HG03520 (cell line): ENCODE results near the gene ADGRV1.
A peak's percentile ranks its signal among the peaks of the same experiment; 100 is the strongest.

Experiments used
- ATAC-seq: cut with Tn5 transposase; IDR thresholded peaks from one replicate; pipeline ENCODE4 v1.9.1; 2021; ENCODE audit warnings: mild to moderate bottlenecking, moderate library complexity; ENCODE audit not compliant: unreplicated experiment

Gene ADGRV1

DNA sequence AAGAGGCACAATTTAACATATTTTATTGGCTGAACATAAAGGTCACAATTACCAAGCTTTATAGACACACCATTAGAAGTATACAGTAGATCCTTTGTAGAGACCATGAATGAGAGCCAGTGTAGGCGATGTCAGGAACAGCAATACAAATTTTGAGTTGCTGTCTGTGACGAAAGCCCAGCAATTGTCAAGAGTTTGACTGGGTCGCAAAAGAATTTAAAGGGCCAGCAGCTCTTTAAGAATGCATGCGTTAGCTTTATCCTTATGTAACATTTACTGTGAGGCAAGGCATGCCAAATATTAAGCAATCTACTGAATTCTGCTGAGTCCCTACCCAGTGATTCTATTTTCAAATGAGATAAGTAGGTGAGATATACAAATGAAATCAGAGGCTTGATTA, 587.6 kb downstream of the ADGRV1 start:
- ATAC-seq = no peak

- ATAC-seq = no peak
These were observed 588.5 kb downstream of the ADGRV1 start for GRCh38 chr5:91146905-91147600.

GRCh38 chr5:91150234-91150633, 591.6 kb downstream of the ADGRV1 start:
- ATAC-seq = no peak

DNA sequence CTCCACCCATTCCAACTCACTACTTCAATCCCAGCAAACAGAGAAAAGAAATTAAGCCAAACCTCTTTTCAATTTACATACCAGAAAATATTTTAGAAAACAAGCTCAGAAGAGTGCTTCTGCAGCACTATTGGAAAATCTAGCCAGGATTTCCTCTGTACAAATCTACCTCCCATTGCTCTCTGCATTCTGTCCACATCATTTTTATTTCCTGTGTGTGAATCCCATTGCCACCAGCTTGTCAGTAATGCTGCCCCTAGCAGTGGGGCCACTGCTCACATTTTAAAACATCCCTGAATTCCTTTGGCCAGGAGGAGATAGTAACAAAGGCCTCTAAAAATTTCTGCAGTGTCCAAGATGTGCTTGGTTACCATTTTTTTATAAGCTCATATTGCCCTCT, 592.0 kb downstream of the ADGRV1 start:
- ATAC-seq = no peak

- ATAC-seq = no peak
These were observed 593.4 kb downstream of the ADGRV1 start for GRCh38 chr5:91151947-91152346.

DNA sequence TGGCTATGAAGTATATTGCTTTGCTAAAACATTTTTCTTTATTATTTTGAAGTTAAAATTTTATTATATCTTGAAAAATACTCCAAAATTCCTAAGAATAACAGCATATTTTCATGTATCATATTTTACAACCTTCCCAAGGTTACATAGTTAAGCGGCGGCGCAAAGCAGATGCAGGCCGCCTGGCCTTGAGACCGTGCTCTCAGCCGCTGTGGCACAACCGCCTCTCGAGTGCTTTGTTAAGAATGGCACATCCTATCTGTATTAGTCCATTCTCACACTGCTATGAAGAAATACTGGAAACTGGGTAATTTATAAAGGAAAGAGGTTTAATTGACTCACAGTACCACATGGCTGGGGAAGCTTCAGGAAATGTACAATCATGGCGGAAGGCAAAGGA, 595.7 kb downstream of the ADGRV1 start:
- ATAC-seq = no peak

DNA sequence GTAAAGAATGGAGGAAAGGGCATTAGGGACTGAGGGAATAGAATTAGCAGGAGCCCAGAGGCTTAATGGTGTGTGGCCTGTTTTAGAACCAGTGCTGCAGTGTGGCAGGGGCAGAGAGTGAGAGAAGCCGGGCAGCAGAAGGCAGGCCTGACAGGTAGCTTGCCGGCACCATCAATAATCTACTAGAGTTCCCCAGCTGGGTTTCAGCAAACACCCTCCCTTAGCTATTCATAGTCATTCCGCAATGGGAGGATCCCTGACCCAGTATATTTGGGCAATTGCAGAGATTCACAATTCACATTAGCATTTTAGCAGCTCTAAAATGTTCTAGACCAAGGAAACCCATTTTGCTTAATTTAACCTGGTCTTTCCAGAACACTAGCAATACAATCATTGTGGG, 596.7 kb downstream of the ADGRV1 start:
- no peak for ATAC-seq

DNA sequence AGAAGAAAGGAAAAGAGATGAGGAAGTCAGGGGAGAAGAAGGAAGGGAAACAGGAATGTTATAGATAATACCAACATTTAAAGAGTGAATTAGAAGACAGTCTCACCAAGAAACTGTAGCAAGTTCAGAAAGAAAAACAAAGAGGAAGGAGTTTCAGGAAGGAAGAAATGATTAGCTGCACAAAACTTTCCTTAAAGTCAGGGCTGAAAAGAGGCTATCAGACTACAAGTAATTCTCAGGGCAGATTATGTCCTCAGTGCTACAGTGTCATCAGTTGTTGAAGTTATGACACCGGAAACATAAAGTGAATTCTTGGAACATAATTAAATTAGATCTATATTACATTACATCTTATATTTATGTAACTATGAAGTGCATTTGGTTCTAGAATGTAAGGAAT, 597.6 kb downstream of the ADGRV1 start:
- no peak for ATAC-seq

DNA sequence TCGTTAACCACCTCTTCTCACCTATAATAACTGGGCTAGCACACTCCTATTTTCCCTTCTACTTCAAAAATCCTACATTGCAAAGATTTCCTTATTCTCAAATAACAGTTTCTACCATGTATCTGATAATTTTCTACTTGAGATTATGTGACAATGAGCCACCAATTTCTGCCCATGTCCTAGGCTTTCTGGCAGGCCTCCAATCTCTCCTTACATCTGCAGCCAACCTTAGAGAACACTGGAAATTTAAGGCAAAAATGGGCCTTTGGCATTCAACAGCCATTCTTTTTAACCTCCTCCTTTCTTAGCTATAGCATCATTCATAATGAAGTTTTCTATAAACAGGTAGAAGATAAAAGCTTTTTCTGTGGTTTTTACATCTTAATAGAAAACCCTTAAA, 599.4 kb downstream of the ADGRV1 start:
- no peak for ATAC-seq

DNA sequence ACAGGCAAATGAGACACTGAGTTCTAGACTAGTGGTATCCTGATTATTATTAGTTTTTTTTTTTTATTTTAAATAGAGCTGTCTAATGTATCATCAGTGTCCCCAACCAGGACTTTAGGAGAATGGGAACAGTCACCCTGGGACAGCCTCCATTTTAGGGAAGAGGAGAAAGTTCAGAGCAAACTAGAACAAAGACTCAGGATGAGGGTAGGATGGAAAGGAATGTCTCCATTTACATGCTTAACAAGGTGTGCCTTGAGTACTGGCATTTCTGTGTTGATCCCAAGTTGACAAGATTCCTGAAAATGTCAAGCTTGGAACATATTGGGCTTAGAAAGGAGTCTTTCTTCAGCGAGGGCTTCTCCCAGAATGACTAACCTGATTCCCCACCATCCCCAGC, 601.0 kb downstream of the ADGRV1 start:
- no peak for ATAC-seq

- ATAC-seq = no peak
These were observed 602.2 kb downstream of the ADGRV1 start for GRCh38 chr5:91160714-91161285.

DNA sequence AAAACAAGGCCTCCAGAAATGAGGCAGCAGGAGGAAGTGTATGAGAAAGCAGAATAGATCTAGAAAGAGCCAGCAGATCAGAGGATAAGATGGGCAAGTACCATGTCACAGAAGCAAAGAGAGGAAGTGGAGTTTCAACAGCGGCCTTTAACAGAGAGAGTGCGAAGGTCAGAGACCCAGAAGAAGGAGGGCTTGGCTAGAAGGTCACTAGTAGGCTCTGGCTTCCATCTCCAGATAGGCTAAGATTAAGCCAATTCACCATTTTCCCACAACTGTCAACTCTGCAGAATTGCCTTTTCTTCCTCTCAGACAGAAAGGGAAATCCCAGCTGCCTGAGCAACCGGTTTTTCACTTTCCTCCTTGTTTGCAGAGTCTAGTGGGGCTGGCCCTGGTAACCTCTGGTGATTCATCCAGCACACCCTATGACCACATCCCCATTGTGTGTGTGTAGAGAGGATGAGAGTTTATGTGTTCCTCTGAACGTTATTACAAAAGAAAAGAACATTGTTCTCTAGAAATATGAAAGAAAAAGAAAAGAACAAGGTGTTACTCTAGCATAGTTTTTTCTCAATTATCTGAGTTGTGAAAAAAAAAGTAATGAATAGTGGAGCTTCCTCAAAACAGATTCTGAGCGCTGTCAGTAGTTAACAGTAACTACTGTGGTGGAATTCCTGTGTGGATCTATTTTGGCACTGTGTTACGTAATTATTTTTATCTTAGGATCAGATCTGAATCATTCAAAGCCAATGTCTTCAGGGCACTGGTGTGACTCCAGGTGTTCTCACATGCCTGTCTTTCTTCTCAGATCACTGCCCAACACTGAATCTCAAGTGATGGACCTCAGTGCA, 604.2 kb downstream of the ADGRV1 start:
- ATAC-seq = peak; percentile 98

DNA sequence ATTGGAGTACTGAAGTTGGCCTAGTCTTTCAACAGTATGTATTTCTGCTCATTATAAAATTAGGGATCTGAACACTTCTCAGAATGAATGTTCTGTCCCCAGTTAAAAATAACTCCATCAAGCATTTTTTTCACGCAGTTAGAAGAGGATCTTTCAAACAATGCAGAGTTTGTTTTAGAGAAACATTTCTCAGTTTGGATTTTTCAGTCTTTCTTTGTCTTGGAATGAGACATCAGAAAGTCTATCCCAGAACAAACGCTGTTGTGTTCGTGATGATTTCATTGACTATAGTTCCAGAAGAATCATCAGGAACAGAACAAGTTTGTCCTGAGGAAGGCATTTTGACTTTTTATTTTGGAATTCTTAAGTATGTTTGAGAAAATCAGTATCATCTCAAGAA, 605.8 kb downstream of the ADGRV1 start:
- no peak for ATAC-seq

DNA sequence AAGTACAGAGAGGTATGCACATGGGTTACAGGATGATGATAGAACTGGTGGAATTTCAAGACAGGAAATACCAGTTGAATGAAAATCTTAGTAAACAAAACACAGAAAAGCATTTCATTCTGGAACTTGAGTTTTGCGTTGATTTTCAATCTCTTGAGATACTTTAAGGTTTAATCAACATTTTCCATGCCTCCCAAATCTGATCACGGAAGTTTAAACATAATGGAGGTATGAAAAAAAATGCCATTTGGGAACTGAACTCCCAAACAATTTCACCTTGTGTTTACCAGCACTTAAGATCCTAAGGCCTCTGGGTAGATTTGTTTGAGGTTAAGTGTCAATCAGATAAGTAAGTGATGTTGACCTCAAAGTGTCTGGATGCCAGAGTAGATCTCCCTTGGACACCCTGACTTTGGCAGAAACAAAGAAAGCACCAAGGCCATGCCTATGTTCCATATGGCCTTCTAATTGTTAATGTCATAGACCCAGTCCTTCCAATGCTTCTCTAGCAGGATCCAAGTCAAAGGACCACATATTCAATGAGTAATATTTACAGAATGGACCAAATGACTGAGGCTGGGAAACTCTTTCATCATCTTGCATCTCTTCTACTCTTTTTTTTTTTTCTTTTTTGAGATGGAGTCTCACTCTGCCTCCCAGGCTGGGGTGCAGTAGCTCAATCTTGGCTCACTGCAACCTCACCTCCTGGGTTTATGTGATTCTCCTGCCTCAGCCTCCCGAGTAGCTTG, 607.6 kb downstream of the ADGRV1 start:
- no peak for ATAC-seq

- no peak for ATAC-seq
These were observed 610.3 kb downstream of the ADGRV1 start for GRCh38 chr5:91168859-91169258.

DNA sequence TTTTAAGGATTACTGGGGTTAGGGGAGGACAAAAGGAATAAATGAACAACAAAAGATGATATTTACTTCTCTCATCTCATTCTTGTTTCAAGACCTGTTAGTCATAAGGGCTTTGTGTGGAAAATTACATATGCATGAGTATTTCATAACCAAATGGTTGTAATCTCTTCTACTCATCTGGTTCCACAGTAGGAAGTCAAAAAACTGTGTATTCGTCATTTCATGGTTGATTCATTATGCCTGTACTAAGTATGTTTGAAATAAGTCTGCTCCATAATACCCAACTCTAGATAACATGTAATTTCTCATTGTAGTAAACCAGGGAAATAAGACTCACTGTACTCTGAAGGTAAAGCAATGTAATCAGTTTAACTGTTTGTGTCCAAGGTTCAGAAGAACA, 611.7 kb downstream of the ADGRV1 start:
- no peak for ATAC-seq

DNA sequence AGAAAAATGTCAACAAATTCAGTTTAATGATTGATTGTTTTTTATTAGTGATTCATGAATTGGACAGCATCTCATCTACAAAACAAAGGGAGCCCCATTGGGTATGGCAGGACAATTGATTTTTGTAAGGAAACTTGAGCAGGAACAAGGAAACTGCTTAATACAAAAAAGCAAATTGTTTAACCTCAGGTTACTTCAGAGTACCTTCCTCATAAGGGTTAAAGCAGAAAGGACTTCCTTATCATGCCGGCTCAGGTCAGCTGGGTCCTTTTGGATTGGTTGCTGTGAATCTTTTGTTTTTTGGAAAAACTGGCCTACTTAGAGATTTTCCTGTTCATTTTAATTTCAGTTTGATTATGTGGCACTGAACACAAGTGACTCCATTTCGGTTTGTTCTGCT, 612.7 kb downstream of the ADGRV1 start:
- ATAC-seq = no peak

DNA sequence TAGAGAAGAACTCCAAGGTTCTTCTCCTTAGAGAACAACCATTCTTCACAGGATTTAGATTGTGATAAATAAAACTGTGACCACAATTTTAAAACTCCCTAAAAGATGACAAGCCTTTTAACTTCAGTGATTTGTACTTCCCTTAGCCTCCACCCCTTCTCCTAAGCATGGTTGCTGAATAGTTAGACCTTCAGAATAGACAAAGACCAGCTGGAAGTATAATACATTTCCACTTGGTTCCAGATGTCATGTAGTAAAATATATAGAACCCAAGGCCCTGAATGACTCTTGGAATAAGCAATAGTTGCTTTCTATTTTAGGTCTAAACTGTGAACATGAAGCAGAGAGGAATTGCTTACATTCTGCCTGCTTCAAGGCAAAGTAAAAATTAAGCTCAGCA, 615.8 kb downstream of the ADGRV1 start:
- ATAC-seq = no peak

- no peak for ATAC-seq
These were observed 617.1 kb downstream of the ADGRV1 start for GRCh38 chr5:91175708-91176107.

DNA sequence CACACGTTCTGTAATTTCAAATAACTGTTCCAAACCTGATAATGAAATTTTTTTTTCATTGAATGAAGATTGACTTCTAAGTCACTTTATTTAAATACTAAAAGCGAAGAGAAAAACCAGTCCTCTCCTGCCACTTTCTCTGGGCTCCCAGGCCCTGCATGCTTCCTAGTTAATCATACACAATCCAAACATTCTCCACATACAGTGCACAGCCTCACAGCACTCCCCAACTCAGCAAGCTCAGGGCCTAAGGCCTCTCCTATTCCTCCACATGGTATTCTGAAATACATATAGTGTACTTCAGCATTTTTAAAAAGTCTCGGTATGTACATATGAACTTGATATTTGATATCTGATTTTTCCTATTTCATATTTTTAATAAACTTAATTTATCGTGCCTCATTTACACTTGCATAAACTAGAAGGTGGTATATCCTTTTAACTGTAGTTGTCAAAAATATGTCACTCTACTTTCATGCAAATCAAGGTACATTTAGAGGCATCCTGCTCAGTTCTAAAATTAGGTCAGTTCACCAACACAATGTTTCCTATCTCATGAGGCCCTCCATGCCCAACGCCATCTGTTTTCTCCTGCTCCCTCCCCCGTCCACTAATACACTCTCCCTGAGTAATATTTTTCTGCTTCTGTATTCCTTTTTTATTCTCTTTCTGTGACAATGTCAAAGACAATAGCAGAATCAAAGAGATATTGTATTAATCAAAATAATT, 617.9 kb downstream of the ADGRV1 start:
- ATAC-seq = no peak

DNA sequence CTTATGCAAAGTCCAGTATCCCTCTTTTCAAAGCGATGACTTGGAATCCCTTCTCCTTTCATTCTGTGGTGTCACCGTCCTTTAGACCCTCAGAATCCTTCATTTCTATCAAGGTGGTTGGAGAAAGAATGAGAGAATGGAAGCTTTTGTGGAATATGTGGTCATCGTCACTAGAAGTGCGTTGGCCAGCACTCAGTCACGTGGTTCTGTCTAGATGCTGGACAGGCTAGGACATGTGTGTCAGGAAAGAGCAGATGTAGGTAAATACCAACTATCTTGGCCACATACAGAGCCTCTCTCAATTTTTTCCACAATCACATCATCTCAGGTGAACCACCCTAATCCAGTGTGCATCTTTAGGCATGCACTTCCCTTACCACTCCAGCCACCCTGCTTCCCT, 618.5 kb downstream of the ADGRV1 start:
- no peak for ATAC-seq
